ENCODE measurements around the gene TUBAL3. TPM values are rescaled to one million over a fixed set of nuclear protein-coding genes. Genes with fewer than 3 reads are reported as not detected.

The TUBAL3 gene
- total and polyA plus RNA-seq, 11 donors, result 0.12 to 2.8 (median 0.33) TPM

- intact Hi-C loops (cut with DNase I), result no loop called here
- H3K36me3 ChIP-seq, result no peaks in the 10 kb centered on the region
- no peak overlapping the region for H3K27ac ChIP-seq
- 82 to 89% (median 86%) methylated on average over 6 of the region's 6 CpGs for WGBS, 4 donors
- DNase-seq (no peak), ATAC-seq (no peak)
- H3K9me3 ChIP-seq, result peaks cover 0 to 4% (median 0%) of the 10 kb centered on the region in 12 donors
- H3K4me1 ChIP-seq, result no peaks in the 10 kb centered on the region
- H3K4me3 ChIP-seq, result no peak overlapping the region
- TF ChIP-seq CTCF (IDR thresholded peaks at IDR 0.05) (no peak), POLR2A (IDR thresholded peaks at IDR 0.05) (no peak)
- H3K27me3 ChIP-seq, result peaks cover 0 to 9% (median 0%) of the 10 kb centered on the region in 9 donors
Measured at GRCh38 chr10:5355594-5356301, 48.9 kb downstream of the TUBAL3 start.

- ATAC-seq, result no peak
- 46 to 74% (median 58%) methylated on average over 3 of the region's 3 CpGs for WGBS, 4 donors
- TF ChIP-seq POLR2A (IDR thresholded peaks at IDR 0.05), result no peak
- TF ChIP-seq CTCF (IDR thresholded peaks at IDR 0.05), result no peak
Measured at GRCh38 chr10:5354068-5354467, 50.6 kb downstream of the TUBAL3 start.

GRCh38 chr10:5349362-5349761 lies 55.3 kb downstream of the TUBAL3 start:
- TF ChIP-seq CTCF (IDR thresholded peaks at IDR 0.05) (no peak), POLR2A (IDR thresholded peaks at IDR 0.05) (no peak)
- Histone ChIP-seq H3K27ac (no peak overlapping the region), H3K9me3 (no peaks in the 10 kb centered on the region), H3K36me3 (no peaks in the 10 kb centered on the region), H3K4me1 (no peaks in the 10 kb centered on the region), H3K4me3 (no peak overlapping the region), H3K27me3 (no peaks in the 10 kb centered on the region)
- DNase-seq, result no peak
- intact Hi-C loops (cut with DNase I), result no loop called here
- ATAC-seq, result no peak
- 75 to 85% (median 77%) methylated on average over 2 of the region's 2 CpGs for WGBS, 4 donors

More at GRCh38 chr10:5354068-5354467, 50.6 kb downstream of the TUBAL3 start:
- no peak for DNase-seq
- no peak overlapping the region for H3K4me3 ChIP-seq
- no peak overlapping the region for H3K27ac ChIP-seq
- H3K4me1 ChIP-seq, result no peaks in the 10 kb centered on the region
- no peaks in the 10 kb centered on the region for H3K36me3 ChIP-seq
- intact Hi-C loops (cut with DNase I), result no loop called here
- peaks cover 0 to 5% (median 0%) of the 10 kb centered on the region in 9 donors for H3K27me3 ChIP-seq
- peaks cover 0 to 4% (median 0%) of the 10 kb centered on the region in 12 donors for H3K9me3 ChIP-seq

- Histone ChIP-seq H3K4me3 (no peak overlapping the region), H3K36me3 (no peaks in the 10 kb centered on the region), H3K27me3 (no peaks in the 10 kb centered on the region), H3K27ac (no peak overlapping the region), H3K9me3 (no peaks in the 10 kb centered on the region), H3K4me1 (no peaks in the 10 kb centered on the region)
- DNase-seq (no peak), ATAC-seq (no peak)
- no peak for TF ChIP-seq POLR2A (IDR thresholded peaks at IDR 0.05)
- no peak for TF ChIP-seq CTCF (IDR thresholded peaks at IDR 0.05)
- intact Hi-C loops (cut with DNase I), result no loop called here
- WGBS, 4 donors, result 68 to 73% (median 72%) methylated on average over 4 of the region's 4 CpGs
Measured at GRCh38 chr10:5346881-5347280, 57.7 kb downstream of the TUBAL3 start.
